Measurements from ENCODE around the gene JARID2.

Gene JARID2

GRCh38 chr6:15439410-15440025, 193.6 kb downstream of the JARID2 start:
- no peak for DNase-seq (ENCODE audit: low read depth, low spot score)

GRCh38 chr6:15440040-15440439, 194.2 kb downstream of the JARID2 start:
- no peak for DNase-seq (ENCODE audit: low read depth, low spot score)

GRCh38 chr6:15441215-15441868, 195.5 kb downstream of the JARID2 start:
- no peak for DNase-seq (ENCODE audit: low read depth, low spot score)

- no peak for DNase-seq (ENCODE audit: low read depth, low spot score)
Observed at GRCh38 chr6:15441981-15442380, 196.1 kb downstream of the JARID2 start.

- no peak for DNase-seq (ENCODE audit: low read depth, low spot score)
Observed at GRCh38 chr6:15442467-15442866, 196.6 kb downstream of the JARID2 start.

GRCh38 chr6:15443119-15443830, 197.4 kb downstream of the JARID2 start:
- DNase-seq (ENCODE audit: low read depth, low spot score) = no peak

GRCh38 chr6:15444081-15444731, 198.3 kb downstream of the JARID2 start:
- no peak for DNase-seq (ENCODE audit: low read depth, low spot score)

GRCh38 chr6:15444881-15445280, 199.0 kb downstream of the JARID2 start:
- DNase-seq (ENCODE audit: low read depth, low spot score) = no peak

- DNase-seq (ENCODE audit: low read depth, low spot score) = no peak
Observed at GRCh38 chr6:15447546-15448267, 201.8 kb downstream of the JARID2 start.

GRCh38 chr6:15449011-15449410, 203.1 kb downstream of the JARID2 start:
- no peak for DNase-seq (ENCODE audit: low read depth, low spot score)

- no peak for DNase-seq (ENCODE audit: low read depth, low spot score)
Observed at GRCh38 chr6:15451738-15452137, 205.9 kb downstream of the JARID2 start.

GRCh38 chr6:15452182-15452941, 206.5 kb downstream of the JARID2 start:
- no peak for DNase-seq (ENCODE audit: low read depth, low spot score)

GRCh38 chr6:15453186-15453585, 207.3 kb downstream of the JARID2 start:
- DNase-seq (ENCODE audit: low read depth, low spot score) = no peak

- DNase-seq (ENCODE audit: low read depth, low spot score) = no peak
Observed at GRCh38 chr6:15453622-15454021, 207.8 kb downstream of the JARID2 start.

- no peak for DNase-seq (ENCODE audit: low read depth, low spot score)
Observed at GRCh38 chr6:15456422-15456821, 210.6 kb downstream of the JARID2 start.

GRCh38 chr6:15457121-15457650, 211.3 kb downstream of the JARID2 start:
- DNase-seq (ENCODE audit: low read depth, low spot score) = no peak

GRCh38 chr6:15458021-15458459, 212.2 kb downstream of the JARID2 start:
- no peak for DNase-seq (ENCODE audit: low read depth, low spot score)

GRCh38 chr6:15460110-15460727, 214.3 kb downstream of the JARID2 start:
- no peak for DNase-seq (ENCODE audit: low read depth, low spot score)

- no peak for DNase-seq (ENCODE audit: low read depth, low spot score)
Observed at GRCh38 chr6:15461127-15461944, 215.5 kb downstream of the JARID2 start.

Measured in brain pericyte (primary cell).